ENCODE data around the gene SFT2D1.

GRCh38 chr6:166318649-166319600, 23.4 kb downstream of the SFT2D1 start:
- no peak for TF ChIP-seq CTCF (IDR thresholded peaks at IDR 0.05)
- no peak for TF ChIP-seq POLR2AphosphoS5 (IDR thresholded peaks at IDR 0.05; ENCODE audit: insufficient read depth in 1 of 2, low read depth in 1 of 2)
